B cell (primary cell): ENCODE results near the gene SYT2. TPM values are rescaled to one million over a fixed set of nuclear protein-coding genes. Genes with fewer than 3 reads are reported as not detected.
A peak's percentile ranks its signal among the peaks of the same experiment; 100 is the strongest.

Experiments used
- ATAC-seq: fragments of 200-7000 bp; cut with Tn5 transposase; one replicate; pipeline ENCODE4 v1.10.0; 2021; ENCODE audit warnings: low read depth, mild to moderate bottlenecking, moderate number of reproducible peaks, moderate library complexity
- CTCF ChIA-PET: fragments of 350-600 bp; sonication (Branson Sonifier 250); formaldehyde crosslinking; loops from one replicate; lab custom pipeline; 2021; ENCODE audit warnings: antibody characterized with exemption, inconsistent platforms; lab: Charles Lee
- POLR2A ChIA-PET: fragments of 350-600 bp; sonication (Branson Sonifier 250); formaldehyde crosslinking; loops from one replicate; lab custom pipeline; 2021; ENCODE audit warnings: antibody characterized with exemption; lab: Charles Lee
- DNase-seq: peaks from one replicate; pipeline ENCODE4 v3.0.0; 2013
- H2AFZ ChIP-seq: 2 replicates; pipeline ENCODE4 v1.6.1; 2012; ENCODE audit warnings: mild to moderate bottlenecking, low read depth, low read length; ENCODE audit not compliant: insufficient read depth, poor library complexity, severe bottlenecking
- H3K27ac ChIP-seq, 2 donors: 1 replicate in 1 of 2; 2 replicates in 1 of 2; pipeline ENCODE4 v1.5.1; 2012 to 2013; ENCODE audit warnings: low read length in 2 of 2, mild to moderate bottlenecking in 2 of 2, moderate library complexity in 1 of 2
- H3K27me3 ChIP-seq, 4 experiments: fragments of 200-600 bp in 1 of 4; sonication (generic) in 1 of 4; replicated peaks in 1 of 4; 1 replicate in 2 of 4; 2 replicates in 2 of 4; pipeline versions ENCODE4 v1.6.1 to v1.7.0; 2013 to 2016; ENCODE audit warnings: low read length in 3 of 4, mild to moderate bottlenecking in 2 of 4, mixed read lengths in 1 of 4, moderate library complexity in 1 of 4; ENCODE audit not compliant: insufficient read depth in 4 of 4, control insufficient read depth in 3 of 4; ENCODE audit errors: control extremely low read depth in 1 of 4
- H3K36me3 ChIP-seq, 2 experiments: replicated peaks in 1 of 2; 1 replicate in 1 of 2; 2 replicates in 1 of 2; pipeline versions ENCODE4 v1.6.1 to v1.7.1; 2013; ENCODE audit warnings: low read length in 1 of 2; ENCODE audit not compliant: insufficient read depth in 2 of 2, control insufficient read depth in 1 of 2; ENCODE audit errors: control extremely low read depth in 1 of 2, extremely low read depth in 1 of 2
- H3K4me1 ChIP-seq, 2 donors: fragments of 200-600 bp in 1 of 2; sonication (generic) in 1 of 2; 1 replicate in 1 of 2; 2 replicates in 1 of 2; pipeline versions ENCODE4 v1.5.1 to v1.6.1; 2013 to 2017; ENCODE audit warnings: low read length in 2 of 2; ENCODE audit not compliant: control insufficient read depth in 2 of 2, insufficient read depth in 2 of 2
- H3K4me2 ChIP-seq: replicated peaks from 2 replicates; pipeline ENCODE3; 2012; ENCODE audit warnings: mild to moderate bottlenecking, low read depth, low read length; ENCODE audit not compliant: poor library complexity, severe bottlenecking
- H3K4me3 ChIP-seq, 5 experiments: fragments of 200-600 bp in 1 of 5; sonication (generic) in 1 of 5; 1 replicate in 3 of 5; 2 replicates in 2 of 5; pipeline versions ENCODE4 v1.5.1 to v1.7.0; 2011 to 2016; ENCODE audit warnings: low read length in 4 of 5, mild to moderate bottlenecking in 4 of 5, low read depth in 2 of 5, control low read depth in 1 of 5, moderate library complexity in 1 of 5; ENCODE audit not compliant: insufficient read depth in 1 of 5; ENCODE audit errors: control extremely low read depth in 1 of 5, extremely low read depth in 1 of 5
- H3K79me2 ChIP-seq: fragments of 200-600 bp; sonication (generic); one replicate; pipeline ENCODE4 v1.6.0; 2016; ENCODE audit warnings: low read length; ENCODE audit not compliant: control insufficient read depth, insufficient read depth
- H3K9ac ChIP-seq: fragments of 200-600 bp; sonication (generic); 2 replicates; pipeline ENCODE4 v1.6.1; 2017; ENCODE audit warnings: mild to moderate bottlenecking, low read length, moderate library complexity
- H3K9me3 ChIP-seq, 3 donors: one replicate each; pipeline versions ENCODE4 v1.6.1 to v1.7.1; 2013; ENCODE audit warnings: low read length in 2 of 3; ENCODE audit not compliant: control insufficient read depth in 2 of 3, insufficient read depth in 1 of 3; ENCODE audit errors: control extremely low read depth in 1 of 3
- H4K20me1 ChIP-seq: 2 replicates; pipeline ENCODE4 v1.6.0; 2012; ENCODE audit warnings: mild to moderate bottlenecking, low read length; ENCODE audit not compliant: insufficient read depth, control insufficient read depth, poor library complexity, severe bottlenecking
- H3K27ac Mint-ChIP-seq: one replicate; pipeline ENCODE4 v1.8.0; 2021; ENCODE audit warnings: mixed read lengths
- H3K27me3 Mint-ChIP-seq: one replicate; pipeline ENCODE4 v1.8.0; 2021; ENCODE audit warnings: mixed read lengths
- H3K4me1 Mint-ChIP-seq: one replicate; pipeline ENCODE4 v1.8.0; 2021; ENCODE audit warnings: mixed read lengths
- H3K4me3 Mint-ChIP-seq: one replicate; pipeline ENCODE4 v1.8.0; 2021; ENCODE audit warnings: mixed read lengths
- H3K9me3 Mint-ChIP-seq: one replicate; pipeline ENCODE4 v1.8.0; 2022; ENCODE audit warnings: mixed read lengths; ENCODE audit not compliant: insufficient read depth
- EZH2 ChIP-seq: IDR thresholded peaks from 2 replicates; pipeline ENCODE4 v1.6.1; 2012; ENCODE audit warnings: borderline replicate concordance, low read depth, mild to moderate bottlenecking, moderate library complexity, low read length; ENCODE audit not compliant: insufficient read depth, poor library complexity, severe bottlenecking
- WGBS: methylation state at CpG from one replicate; pipeline ENCODE4 v1.1.5; 2013; ENCODE audit warnings: missing lambda C conversion rate; ENCODE audit not compliant: insufficient coverage; 5-methylcytosine and 5-hydroxymethylcytosine counted together
- intact Hi-C: fragments of 100-400 bp; cut with micrococcal nuclease; formaldehyde crosslinking; loops from one replicate; pipeline ENCODE4 v1.10.0; 2022
- polyA plus RNA-seq: library from polyadenylated mRNA; depleted of rRNA; stranded (reverse); fragments of >200 nt; gene quantifications from 2 replicates; pipeline ENCODE4 v1.2.3, GENCODE V29; 2012
- total RNA-seq, 2 donors: library from RNA; stranded (reverse); fragments of 120-200 nt in 1 of 2; gene quantifications; 1 replicate in 1 of 2; 2 replicates in 1 of 2; pipeline versions ENCODE4 v1.2.3 to v1.2.4, GENCODE V29; 2013 to 2022
- TF ChIP-seq, protein P1 (sequence below): fragments of 200-600 bp; IDR thresholded peaks from one replicate; pipeline ENCODE4 v1.8.0; 2022; ENCODE audit warnings: antibody characterized with exemption, mild to moderate bottlenecking

Gene SYT2
- total and polyA plus RNA-seq, 2 donors (not counting 1 experiment from before 2014, with no cell fraction given) = not detected

DNA sequence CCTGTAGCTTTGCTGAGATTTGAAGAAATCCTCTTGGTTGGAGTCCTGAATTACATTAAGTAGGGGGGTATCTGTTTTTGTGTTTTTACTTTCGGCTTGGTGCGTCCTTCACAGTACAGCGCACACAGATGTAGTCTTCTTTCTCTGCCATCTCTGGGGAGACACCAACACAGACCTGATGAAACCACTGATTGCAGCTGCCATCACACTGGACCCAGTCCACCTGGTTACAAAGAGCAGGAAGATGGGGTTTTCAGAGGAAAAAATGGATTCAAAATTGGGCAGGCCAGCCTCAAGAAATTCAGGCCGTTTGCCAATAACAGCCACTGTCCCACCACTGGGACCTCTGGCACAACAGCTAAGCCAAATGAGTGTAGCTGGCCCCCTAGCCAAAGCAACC is 18.7 kb upstream of the SYT2 start:
- peak; percentile 49 for ATAC-seq
- H3K9me3 ChIP-seq = no peaks in the 10 kb centered on the region
- Mint-ChIP-seq H3K4me1 (peaks cover 13% of the 10 kb centered on the region), H3K9me3 (no peaks in the 10 kb centered on the region), H3K4me3 (no peak overlapping the region), H3K27me3 (no peaks in the 10 kb centered on the region), H3K27ac (no peak overlapping the region)
- no peak overlapping the region for H3K9ac ChIP-seq
- ChIA-PET CTCF (interaction anchor here (1.6 to 2.9 kb wide), 3 partner anchors 9 to 265 kb away, joined by 5 to 23 read pairs (median 7); no protein-coding TSS in a partner anchor), POLR2A (no interaction called here)
- intact Hi-C loops = no loop called here
- DNase-seq = no peak
- no peak overlapping the region for H2AFZ ChIP-seq
- no peaks in the 10 kb centered on the region for H3K79me2 ChIP-seq
- TF ChIP-seq, protein P1, sequence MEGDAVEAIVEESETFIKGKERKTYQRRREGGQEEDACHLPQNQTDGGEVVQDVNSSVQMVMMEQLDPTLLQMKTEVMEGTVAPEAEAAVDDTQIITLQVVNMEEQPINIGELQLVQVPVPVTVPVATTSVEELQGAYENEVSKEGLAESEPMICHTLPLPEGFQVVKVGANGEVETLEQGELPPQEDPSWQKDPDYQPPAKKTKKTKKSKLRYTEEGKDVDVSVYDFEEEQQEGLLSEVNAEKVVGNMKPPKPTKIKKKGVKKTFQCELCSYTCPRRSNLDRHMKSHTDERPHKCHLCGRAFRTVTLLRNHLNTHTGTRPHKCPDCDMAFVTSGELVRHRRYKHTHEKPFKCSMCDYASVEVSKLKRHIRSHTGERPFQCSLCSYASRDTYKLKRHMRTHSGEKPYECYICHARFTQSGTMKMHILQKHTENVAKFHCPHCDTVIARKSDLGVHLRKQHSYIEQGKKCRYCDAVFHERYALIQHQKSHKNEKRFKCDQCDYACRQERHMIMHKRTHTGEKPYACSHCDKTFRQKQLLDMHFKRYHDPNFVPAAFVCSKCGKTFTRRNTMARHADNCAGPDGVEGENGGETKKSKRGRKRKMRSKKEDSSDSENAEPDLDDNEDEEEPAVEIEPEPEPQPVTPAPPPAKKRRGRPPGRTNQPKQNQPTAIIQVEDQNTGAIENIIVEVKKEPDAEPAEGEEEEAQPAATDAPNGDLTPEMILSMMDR = no peak
- TF ChIP-seq EZH2 = no peak
- WGBS = 0% methylated on average over 1 of the region's 4 CpGs
- H3K27ac ChIP-seq = no peak overlapping the region
- no peaks in the 10 kb centered on the region for H3K27me3 ChIP-seq
- peaks cover 0 to 8% of the 10 kb centered on the region in 2 donors for H3K4me1 ChIP-seq
- no peaks in the 10 kb centered on the region for H4K20me1 ChIP-seq
- H3K36me3 ChIP-seq = peaks cover 34 to 75% of the 10 kb centered on the region in 2 experiments
- H3K4me2 ChIP-seq = no peak overlapping the region
- no peak overlapping the region for H3K4me3 ChIP-seq

DNA sequence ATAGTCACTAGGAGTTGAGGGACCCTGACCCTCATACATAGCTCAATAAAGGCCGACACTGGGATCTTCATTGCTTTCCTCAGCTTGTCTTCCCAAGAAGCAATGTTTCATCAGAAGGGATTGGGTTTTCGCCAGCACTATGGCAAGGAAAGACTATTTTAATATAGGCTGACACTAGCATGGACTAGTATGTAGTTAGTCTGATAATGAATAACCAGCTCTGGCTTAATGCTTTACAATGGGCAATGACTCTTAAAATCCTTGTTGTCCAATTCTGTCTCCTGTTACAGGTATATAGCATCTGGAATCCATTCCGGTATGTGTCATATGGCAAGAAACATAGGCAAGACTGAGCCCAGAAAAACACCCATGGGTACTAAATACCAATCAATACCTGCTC is 15.3 kb upstream of the SYT2 start:
- POLR2A ChIA-PET = no interaction called here

More for the DNA sequence above, 15.3 kb upstream of the SYT2 start:
- Histone ChIP-seq H4K20me1 (no peaks in the 10 kb centered on the region), H3K4me2 (no peak overlapping the region), H3K9me3 (no peaks in the 10 kb centered on the region), H3K36me3 (peaks cover 18 to 41% of the 10 kb centered on the region in 2 experiments), H3K4me3 (no peak overlapping the region), H3K4me1 (peaks cover 0 to 8% of the 10 kb centered on the region in 2 donors), H2AFZ (no peak overlapping the region), H3K9ac (no peak overlapping the region), H3K79me2 (no peaks in the 10 kb centered on the region), H3K27ac (no peak overlapping the region), H3K27me3 (no peaks in the 10 kb centered on the region)
- DNase-seq = no peak
- no peak for ATAC-seq
- Mint-ChIP-seq H3K27me3 (no peaks in the 10 kb centered on the region), H3K4me3 (no peak overlapping the region), H3K4me1 (peaks cover 13% of the 10 kb centered on the region), H3K9me3 (no peaks in the 10 kb centered on the region), H3K27ac (no peak overlapping the region)
- CTCF ChIA-PET = interaction anchor here (1.6 to 2.0 kb wide), 2 partner anchors 9 to 535 kb away, joined by 4 read pairs; no protein-coding TSS in a partner anchor
- intact Hi-C loops = no loop called here
- 100% methylated on average over 2 of the region's 3 CpGs for WGBS
- TF ChIP-seq, protein P1 = no peak
- no peak for TF ChIP-seq EZH2
